Gastrocnemius medialis (tissue), 4 donors: ENCODE data around the gene PLLP.

Source experiments
- POLR2A ChIP-seq, 2 donors: fragments of 450-650 bp; IDR thresholded peaks; one replicate each; pipeline ENCODE4 v1.6.1; 2017; ENCODE audit warnings: antibody characterized with exemption in 2 of 2, mild to moderate bottlenecking in 2 of 2, moderate library complexity in 2 of 2
- TF ChIP-seq, protein P1 (sequence below), 5 experiments: fragments of 450-650 bp in 3 of 5; fragments of 200-600 bp in 2 of 5; sonication (generic) in 2 of 5; IDR thresholded peaks in 4 of 5; conservative IDR thresholded peaks in 1 of 5; 1 replicate in 4 of 5; 2 replicates in 1 of 5; pipeline ENCODE4 v1.5.1; 2016 to 2019; ENCODE audit warnings: antibody characterized with exemption in 5 of 5, mild to moderate bottlenecking in 3 of 5, moderate library complexity in 3 of 5

DNA sequence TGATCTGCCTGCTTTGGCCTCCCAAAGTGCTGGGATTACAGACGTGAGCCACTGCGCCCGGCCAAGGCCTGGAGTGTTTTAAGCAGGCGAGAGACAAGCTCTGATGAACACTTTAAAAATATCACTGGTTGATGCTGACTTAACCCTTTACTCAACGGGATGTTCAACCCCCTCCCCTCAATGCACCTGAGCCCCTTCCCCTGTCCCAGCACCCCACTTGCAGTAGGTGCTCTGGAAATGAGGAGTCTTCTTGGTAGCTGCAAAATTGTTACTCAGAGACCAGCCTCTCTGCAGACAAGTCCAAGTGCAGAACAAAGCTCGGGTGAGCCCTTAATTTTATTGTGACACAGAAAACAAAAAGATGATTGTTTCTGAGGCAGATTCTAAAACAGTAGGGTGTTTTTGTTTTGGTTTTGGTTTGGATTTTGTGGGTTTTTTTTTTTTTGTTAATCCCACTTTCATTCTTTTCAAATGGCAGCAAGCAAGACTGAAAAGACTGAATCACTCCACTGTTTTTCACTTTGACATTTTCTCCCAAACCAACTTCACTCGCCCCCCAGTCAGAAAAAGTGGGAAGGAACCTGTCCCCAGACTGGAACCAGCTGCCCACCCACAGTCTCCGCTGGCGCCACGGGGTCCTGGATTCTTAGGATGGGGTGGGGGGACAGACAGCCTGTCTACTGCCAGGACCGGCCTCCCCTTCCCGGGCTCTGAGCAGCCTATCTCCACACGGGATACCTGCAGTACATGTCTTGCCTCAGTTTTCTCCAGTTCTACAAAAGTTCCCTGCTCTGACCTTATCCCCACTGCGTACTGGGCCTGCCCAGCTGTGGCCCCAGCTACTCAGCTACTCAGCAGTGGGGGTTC is 5.2 kb upstream of the PLLP start:
- no peak for TF ChIP-seq POLR2A (IDR thresholded peaks at IDR 0.05)
- TF ChIP-seq, protein P1, sequence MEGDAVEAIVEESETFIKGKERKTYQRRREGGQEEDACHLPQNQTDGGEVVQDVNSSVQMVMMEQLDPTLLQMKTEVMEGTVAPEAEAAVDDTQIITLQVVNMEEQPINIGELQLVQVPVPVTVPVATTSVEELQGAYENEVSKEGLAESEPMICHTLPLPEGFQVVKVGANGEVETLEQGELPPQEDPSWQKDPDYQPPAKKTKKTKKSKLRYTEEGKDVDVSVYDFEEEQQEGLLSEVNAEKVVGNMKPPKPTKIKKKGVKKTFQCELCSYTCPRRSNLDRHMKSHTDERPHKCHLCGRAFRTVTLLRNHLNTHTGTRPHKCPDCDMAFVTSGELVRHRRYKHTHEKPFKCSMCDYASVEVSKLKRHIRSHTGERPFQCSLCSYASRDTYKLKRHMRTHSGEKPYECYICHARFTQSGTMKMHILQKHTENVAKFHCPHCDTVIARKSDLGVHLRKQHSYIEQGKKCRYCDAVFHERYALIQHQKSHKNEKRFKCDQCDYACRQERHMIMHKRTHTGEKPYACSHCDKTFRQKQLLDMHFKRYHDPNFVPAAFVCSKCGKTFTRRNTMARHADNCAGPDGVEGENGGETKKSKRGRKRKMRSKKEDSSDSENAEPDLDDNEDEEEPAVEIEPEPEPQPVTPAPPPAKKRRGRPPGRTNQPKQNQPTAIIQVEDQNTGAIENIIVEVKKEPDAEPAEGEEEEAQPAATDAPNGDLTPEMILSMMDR (IDR thresholded peaks at IDR 0.05 in 4 of 5, conservative IDR thresholded peaks at IDR 0.05 in 1 of 5) = no peak
